Stimulated activated CD4-positive, alpha-beta T cell treated with anti-CD3 and anti-CD28 coated beads, Interleukin-1b, Interleukin-23, amount 100 ng/mL, for 4 hours (primary cell): ENCODE results near the gene MAST3.
"Not testable (repeated sequence)": the region's sequence is repeated elsewhere in the genome, so short reads cannot be mapped to it uniquely, and the experiment has no call there.

Experiments
- DNase-seq, 2 donors: peaks; one replicate each; pipeline ENCODE4 v3.0.0-alpha.2; 2020; ENCODE audit warnings: low read depth in 2 of 2

MAST3 gene

GRCh38 chr19:18086590-18087138, 10.9 kb upstream of the MAST3 start, which contains the start of gene IL12RB1:
Gene IL12RB1, minus strand, starts transcription at chr19:18086934. Its CDS starts 111 bp downstream, at chr19:18086823.
- peak; percentile 31 to 35 for DNase-seq

- DNase-seq = peak in 1 of 2 donors; percentile 38
Observed at GRCh38 chr19:18089096-18089541, 8.5 kb upstream of the MAST3 start.

- no peak for DNase-seq
Observed at GRCh38 chr19:18089726-18090125, 7.9 kb upstream of the MAST3 start.

- no peak for DNase-seq
Observed at GRCh38 chr19:18090545-18091216, 6.9 kb upstream of the MAST3 start.

GRCh38 chr19:18091217-18091608, 6.4 kb upstream of the MAST3 start:
- peak; percentile 69 to 76 for DNase-seq

- DNase-seq = no peak
Observed at GRCh38 chr19:18093439-18094161, 4.0 kb upstream of the MAST3 start.

GRCh38 chr19:18096258-18096657, 1.3 kb upstream of the MAST3 start:
- DNase-seq = no peak

- no peak for DNase-seq
Observed at GRCh38 chr19:18097993-18098890, 664 bp downstream of the MAST3 start.

- no peak for DNase-seq
Observed at GRCh38 chr19:18098891-18099622, 1.5 kb downstream of the MAST3 start.

GRCh38 chr19:18099623-18099995, 2.0 kb downstream of the MAST3 start:
- no peak for DNase-seq

GRCh38 chr19:18100710-18101109, 3.1 kb downstream of the MAST3 start:
- no peak for DNase-seq

- DNase-seq = no peak
Observed at GRCh38 chr19:18101268-18101667, 3.7 kb downstream of the MAST3 start.

- no peak for DNase-seq
Observed at GRCh38 chr19:18102916-18103542, 5.5 kb downstream of the MAST3 start.

GRCh38 chr19:18104793-18105131, 7.2 kb downstream of the MAST3 start:
- no peak for DNase-seq

- not testable (repeated sequence) for DNase-seq
Observed at GRCh38 chr19:18105259-18105658, 7.7 kb downstream of the MAST3 start.

GRCh38 chr19:18107235-18107634, 9.7 kb downstream of the MAST3 start:
- DNase-seq = no peak

GRCh38 chr19:18108897-18109296, 11.3 kb downstream of the MAST3 start:
- DNase-seq = no peak

GRCh38 chr19:18109341-18109732, 11.8 kb downstream of the MAST3 start:
- no peak for DNase-seq

- peak; percentile 37 to 61 for DNase-seq
Observed at GRCh38 chr19:18109733-18110608, 12.4 kb downstream of the MAST3 start.
